GM19397 (cell line): ENCODE measurements around the gene RBMS3.
"Not testable (repeated sequence)": the region's sequence is repeated elsewhere in the genome, so short reads cannot be mapped to it uniquely, and the experiment has no call there.

Experiments used
- ATAC-seq: cut with Tn5 transposase; IDR thresholded peaks from one replicate; pipeline ENCODE4 v1.9.1; 2021; ENCODE audit warnings: mild to moderate bottlenecking, moderate library complexity; ENCODE audit not compliant: unreplicated experiment

RBMS3 gene

DNA sequence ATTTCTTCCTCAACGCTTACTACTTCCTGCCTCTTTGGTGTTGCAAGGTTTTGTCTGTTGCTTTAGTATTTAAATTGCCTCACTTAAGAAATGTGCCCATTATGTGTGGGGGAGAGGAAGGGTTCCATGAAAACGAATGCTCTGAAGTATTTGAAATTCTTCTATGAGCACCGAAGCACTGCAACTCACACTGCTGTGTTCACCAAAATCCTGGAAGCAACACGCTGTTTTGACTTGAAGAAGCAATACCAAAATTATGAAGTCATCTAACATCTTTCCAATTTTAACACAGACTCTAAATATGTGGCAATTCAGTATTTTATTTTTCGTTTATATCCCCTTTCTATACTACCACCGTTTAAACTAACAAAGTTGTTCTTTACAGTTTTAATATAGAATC is 101.5 kb downstream of the RBMS3 start:
- ATAC-seq: no peak

DNA sequence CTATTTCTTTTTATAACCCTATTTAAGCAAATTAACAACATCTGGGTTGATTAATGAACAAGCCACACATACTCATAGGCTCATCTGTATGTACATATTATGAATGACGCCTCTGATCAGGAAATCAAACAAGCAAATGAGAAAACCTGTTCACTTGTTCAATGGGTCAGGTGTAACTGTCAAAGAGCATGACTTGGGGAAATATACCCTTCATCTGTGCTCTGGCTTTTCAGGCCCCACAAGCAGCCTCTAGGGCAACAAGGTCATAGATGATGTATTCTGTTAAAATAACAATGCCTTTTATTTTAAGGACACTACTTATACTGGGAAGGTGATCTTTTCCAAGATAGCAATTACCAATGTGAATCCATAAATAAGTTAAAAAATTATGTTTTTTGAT is 102.0 kb downstream of the RBMS3 start:
- no peak for ATAC-seq

DNA sequence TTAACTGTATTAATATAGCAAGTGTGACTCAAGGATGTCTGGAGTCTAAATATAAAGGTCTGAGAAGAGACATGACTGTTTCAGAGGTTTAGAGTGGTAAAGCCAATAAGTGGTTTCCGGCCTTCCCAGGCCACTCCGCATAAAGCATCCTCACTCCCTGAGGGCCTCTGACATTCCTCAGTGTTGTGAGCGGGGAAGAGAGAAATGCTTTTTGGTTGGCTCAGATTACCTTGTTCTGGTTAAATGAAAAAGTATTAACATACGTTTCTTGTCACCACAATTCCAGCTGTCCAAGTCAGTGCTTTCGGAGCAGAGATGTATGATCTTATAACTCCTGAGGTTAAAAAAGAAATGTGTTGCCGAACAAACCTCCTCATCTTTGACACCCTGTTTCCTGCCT is 103.8 kb downstream of the RBMS3 start:
- no peak for ATAC-seq

DNA sequence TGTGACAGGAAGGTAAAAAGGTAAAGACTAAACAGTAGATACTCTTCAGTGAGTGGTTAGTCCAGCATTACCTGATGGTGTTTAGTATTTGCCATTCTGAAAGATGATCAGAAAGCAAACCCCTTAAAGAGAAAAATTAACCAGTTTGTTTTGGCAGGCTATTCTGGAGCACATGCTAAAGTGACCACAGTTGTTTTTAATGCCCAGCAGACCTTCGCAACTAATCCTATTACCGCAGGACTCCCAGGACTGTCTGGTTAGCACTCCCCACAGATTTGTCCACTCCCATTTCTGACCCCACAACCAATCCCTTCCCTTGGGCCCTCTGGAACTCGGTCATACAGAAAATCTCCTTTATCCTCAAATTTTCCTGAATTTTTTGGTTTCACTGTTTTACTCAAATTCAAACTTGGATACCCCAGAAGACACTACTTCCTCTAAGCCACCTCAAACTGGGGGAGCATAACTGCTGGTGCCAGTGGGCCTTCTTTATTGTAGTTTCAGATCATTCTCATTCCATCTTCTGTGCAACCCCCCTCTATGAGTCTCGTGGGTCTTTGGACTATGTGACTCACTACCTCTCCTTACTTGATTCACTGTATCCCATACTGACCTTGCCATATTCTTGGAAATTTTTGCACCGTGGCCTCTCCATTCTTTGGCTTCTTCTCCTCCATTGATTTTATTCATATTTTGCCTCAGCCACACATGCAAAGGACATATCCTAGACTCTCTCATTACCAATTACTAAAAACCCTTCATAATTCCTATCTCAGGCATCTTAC is 104.4 kb downstream of the RBMS3 start:
- no peak for ATAC-seq

DNA sequence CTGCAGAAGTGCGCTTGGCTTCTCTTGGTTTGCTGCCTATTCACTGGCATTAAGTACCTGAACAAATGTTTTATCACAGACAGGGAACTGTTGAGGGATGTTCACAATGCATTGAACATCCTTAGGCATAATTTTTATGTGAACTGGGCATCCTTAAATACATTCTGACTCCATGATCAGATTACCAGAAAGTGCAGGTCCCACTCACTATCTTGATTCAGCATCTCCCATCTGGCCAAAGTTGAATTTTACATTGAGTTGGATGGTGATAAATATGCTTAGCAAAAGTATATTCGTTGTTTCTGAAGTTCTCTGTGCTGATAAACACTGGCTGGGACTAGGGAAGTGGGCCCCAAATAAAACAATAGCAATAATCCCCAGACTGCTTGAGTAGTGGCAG is 108.5 kb downstream of the RBMS3 start:
- no peak for ATAC-seq

DNA sequence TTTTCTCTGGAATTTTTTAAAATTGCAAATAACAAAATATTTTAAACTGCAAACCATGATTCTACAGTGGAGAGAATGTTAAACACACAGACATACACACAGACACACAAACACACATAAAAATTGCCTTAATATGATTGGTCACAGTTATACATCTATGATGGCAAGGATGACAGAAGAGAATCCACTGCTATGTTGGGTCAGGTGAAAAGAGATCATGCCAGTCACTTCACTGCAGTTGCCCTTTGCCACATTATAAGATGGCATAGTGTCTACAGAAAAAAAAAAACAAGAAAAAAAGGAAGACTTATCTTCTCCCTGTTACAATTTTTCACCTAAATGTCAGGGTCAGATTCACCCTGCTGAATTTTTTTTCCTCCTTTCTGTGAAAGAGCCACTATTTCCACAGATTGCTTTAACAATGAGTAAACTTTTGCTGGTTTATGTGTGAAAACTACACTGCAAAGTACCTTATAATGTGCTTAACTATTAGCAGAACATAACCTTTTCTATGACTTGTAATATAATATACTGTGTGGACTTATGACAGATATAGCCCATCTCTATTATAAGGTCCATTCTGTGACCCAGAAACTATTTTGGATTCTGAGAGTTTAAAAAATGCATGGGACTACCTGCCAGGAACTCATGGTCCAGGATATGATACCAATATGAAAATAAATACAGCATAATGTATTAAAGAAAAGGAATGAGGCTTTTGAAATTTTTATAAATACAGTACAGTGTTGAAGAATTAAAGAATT is 111.9 kb downstream of the RBMS3 start:
- no peak for ATAC-seq

DNA sequence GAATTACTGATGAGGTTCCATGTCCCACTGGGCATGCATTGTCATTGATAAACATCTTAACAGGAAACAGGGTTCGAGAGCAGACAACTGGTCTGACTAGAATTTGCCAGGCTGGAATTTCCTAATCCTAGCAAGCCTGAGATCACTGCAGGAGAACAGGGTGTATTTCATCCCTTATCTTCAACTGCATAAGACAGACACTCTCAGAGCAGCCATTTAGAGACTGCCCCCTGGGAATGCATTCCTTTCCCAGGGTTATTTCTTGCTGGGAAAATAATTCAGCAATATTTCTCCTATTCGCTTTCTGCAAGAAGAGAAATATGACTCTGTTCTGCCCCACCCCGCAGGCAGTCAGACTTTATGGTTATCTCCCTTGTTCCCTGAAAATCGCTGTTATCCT is 113.1 kb downstream of the RBMS3 start:
- not testable (repeated sequence) for ATAC-seq

DNA sequence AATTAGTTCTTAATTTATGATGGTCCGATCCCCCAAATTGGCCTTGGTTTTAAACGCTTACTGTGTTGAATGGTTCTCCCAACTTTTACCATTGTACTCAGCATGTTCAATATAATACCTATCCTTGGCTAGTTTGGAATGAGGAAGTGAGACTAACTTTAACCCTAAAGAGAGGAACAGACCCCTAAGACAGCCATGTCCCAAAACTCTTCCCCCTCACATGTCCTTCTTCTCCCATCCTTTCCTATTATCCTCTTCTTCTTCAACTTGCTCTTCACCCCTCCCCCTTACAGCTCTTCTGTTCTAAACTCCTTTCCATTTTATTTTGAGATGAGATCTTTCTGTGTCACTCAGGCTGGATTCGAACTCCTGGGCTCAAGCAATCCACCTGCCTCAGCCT is 116.5 kb downstream of the RBMS3 start:
- no peak for ATAC-seq

DNA sequence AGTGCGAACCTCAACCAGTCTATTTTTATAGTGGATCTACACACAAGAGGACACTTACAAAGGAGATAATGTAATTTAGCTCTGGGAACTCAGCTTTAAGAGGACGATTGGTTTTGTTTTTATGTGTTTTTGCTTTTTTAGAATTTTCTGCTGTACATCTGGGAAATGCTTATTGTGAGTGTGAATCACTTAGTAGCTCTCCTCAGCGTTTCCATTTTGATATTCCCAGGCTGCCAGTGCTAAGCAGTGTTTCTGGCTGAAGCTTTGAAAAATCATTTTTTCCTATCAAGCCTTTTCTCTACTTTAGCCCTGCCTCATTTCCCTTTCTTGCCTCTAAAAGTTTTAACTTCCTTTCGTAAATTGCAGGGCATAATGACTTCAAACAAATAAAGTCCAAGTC is 117.9 kb downstream of the RBMS3 start:
- no peak for ATAC-seq

DNA sequence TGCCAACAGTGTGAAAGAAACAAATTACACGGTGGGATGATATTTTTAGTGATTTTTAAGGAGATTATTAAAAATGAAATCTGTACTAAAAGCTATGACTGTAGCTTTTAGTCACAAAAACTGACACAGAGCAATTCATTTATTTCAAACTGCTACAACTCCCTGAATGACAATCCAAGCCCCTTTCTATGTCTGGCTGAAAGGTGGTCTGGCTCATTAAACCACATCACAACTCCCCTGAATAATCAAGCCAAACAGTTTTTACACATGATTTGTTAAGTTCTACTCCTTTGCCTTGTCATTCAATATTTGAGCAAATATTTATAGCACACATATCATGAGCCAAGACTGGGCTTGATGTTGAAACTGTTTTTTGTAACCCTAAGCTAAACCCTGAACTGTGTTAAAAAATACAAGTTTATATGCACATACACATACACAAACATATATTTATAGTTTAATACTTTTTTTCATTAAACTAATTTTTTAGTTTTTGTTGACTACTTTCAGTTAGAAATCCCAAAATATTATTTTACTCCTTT is 125.5 kb downstream of the RBMS3 start:
- no peak for ATAC-seq

DNA sequence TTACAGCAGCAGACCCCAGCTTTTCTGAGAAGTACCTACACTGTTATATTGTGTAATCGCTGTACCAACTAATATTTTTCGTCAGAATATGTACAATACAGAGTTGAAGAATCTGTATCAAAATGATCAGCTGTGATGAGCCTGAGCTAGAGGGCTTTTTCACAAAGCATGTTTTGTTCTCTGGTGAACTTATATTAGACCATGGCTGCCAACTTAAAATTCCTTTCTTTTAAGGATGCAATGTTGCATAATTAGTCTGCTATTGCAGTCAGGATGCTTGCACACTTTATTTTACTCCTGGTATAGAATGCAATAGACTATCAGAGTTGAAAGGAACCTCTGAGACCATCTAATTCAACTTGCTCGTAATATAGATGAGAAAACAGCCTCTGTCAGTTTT is 127.8 kb downstream of the RBMS3 start:
- no peak for ATAC-seq

DNA sequence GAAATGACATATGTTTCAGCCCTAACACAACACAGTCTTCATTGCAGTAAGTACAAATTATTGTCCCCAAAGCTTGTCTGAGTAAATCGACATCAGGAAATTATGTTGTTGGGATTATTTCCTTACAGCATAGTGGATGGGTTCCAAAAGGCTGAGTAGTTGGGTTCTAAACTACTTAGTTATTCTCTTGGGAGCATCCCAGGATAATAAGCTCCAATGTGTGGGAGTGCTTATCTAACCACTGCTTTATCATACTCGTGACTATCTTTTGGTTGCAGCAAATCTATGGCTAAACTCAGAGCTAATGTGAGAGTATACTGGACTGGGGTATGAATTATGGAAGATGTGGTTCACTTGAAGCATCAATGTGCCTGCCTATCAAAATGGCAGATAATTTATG is 128.5 kb downstream of the RBMS3 start:
- no peak for ATAC-seq

DNA sequence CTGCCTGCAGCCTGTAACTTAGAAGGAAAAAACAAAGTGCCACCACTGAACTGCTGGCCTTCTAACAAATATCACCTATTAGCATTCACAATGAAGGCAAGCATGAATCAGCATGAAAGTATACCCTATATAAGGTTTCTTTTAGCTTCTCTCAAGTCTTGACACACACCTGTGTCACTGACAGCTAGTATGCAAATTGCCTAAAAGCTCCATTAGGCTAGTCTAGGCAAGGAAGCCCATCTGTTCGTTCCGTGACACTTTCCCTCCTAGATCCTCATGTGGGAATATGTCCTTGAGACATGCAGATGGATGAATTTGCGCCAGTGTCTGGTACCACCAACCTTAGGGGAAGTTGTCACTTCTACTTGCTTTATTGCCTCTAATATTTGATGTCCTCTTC is 129.3 kb downstream of the RBMS3 start:
- no peak for ATAC-seq

DNA sequence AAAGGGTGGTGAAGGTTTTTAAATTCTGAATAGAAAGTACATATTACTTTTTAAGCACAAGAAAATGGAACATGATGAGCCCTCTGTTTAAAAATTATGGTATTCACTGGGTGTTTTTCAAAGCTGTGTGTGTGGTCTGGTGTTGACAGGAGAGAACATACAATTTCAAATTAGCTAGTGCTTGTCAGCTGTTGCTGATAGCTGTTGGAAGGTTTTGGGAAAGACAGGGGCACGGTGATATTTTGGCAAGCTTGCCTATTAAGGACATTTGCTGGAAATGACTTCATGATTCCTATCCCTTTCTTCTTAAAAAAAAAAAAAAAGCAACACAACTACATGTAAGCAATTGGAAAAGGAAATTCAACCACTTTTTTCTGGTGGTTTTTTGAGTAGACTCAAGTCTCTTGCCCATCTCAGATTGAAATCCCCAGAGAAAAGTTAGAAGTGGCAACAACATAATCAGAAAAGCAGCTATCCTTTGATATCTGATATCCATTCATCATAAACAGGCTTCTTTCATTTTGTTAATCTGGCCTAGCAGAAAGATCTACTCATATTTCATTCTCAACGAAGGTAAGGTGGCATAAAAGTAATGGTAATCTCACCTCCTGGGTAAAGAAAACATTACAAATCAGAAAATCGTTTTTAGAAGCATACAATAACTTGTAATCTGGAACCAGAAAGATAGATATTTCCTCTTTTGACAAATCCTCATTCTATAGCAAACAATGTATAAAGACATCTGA is 130.0 kb downstream of the RBMS3 start:
- ATAC-seq: no peak

DNA sequence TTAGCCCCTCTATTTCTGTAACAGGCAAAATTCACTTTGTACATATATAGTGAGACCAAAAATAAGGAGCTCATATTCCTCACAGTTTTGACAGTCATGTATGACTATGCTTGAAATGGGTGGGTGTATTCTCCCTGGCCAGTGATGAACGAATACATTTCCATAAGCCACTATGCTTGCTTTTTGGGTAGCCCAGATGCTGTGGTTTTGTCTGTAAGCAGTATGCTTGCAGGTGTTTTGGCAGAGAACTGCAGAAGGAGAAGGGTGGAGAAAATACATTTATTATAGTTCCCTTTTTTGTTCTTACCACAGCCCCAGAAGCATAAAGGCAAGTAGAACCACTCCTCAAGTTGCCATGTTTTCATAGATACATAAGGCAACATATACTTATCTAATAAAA is 131.2 kb downstream of the RBMS3 start:
- ATAC-seq: peak; percentile 50

DNA sequence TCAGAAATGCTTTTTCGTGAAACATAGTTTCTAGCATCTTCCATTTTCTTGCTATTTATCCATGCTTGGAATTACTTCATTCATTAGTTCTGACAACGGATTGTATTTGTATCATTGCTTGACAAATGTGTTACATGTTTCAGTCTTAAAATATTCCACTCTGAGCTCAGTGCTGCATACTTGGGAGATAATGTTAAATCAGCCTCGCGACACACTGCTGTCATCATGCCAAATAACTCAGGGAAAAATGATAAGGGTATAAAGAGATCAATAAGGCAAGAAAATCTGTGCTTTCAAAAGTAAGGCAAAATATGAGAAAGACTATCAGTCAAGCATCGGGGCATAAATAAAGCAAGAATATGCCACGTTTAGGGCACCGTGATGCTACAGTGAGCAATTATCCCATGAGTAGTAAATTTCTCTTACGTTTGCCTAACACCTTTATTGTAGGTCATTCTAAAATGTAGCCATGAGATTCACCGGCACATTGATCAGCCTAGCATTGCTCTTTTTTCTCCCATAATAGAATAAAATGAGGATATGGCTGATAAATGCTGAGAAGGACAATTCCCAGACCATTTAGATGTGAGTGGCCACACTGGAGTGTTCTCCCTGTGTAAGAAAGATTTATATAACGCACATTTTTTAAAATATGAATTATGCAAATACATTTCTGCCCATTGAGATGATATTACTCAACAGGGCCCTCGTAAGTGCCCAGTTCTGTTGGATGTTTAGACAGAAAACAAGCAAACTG is 133.8 kb downstream of the RBMS3 start:
- ATAC-seq: no peak

DNA sequence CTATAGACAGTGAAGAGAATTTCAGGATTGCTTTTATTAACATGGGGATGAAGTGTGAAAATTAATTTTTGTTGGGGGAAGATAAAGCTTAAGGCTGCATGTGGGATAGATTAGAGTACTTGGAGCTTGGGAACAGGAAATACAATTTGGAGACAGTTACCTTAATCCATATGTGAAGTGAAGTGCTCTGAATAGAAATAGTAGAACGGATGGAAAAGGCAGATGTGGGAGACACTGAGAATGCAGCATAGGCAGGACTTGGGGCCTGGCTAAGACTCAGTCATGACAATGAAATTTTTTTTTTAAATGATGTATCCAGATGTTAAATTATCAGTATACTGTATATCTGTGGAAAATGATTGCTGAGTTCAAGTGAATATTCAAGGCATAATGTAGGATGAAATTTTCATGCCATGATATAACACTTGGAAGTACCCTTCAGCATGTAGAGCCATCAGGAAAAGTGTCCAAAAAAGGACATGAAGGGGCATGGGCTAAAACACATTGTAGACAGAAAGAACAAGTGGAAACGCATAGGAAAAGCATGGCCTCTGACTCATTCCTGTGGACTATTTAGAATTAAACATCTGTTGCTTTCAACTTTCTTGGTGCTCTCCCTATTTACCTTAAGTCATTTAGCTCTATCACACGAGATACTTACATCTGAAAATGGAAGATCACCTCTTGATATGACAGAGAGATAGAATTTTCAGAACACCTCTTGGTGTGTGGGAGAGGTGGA is 134.8 kb downstream of the RBMS3 start:
- no peak for ATAC-seq

DNA sequence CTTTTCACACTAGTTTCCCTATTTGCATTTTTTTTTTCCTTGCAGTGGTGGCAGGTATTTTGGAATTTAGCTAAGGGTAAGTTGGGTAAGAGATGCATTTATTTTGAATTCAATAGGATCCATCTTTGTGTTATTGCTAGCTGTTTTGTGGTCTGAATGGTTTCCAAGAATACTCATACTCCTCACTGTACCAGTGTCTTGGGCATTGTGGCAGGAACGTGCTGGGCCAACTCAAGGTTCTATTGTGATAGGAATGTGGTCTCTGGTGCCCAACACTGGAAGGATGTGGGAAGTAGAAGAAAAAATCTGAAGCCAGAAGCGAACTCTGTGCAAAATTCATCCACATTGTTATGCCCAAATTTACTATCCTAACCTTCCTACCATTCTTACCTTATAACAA is 135.6 kb downstream of the RBMS3 start:
- no peak for ATAC-seq

DNA sequence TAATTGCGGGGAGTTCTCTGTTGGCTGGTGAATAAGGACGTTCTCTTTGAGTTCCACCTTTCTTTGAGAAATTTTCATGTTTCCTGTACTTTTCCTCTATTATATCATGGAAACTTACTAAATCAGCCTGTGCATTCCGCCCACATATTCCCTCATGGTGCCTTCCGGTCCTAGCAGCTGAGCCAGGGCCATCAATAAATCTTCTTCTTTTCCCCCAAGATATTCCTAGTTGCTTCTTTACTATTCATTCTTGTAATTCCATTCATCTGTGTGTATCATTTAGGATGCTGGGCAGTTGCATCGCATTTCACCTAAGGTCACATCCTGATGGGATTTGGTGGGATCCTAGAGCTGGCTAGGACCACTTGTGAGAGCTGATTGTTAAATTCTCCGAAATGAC is 139.2 kb downstream of the RBMS3 start:
- ATAC-seq: no peak
